PC-9 (cell line): ENCODE results near the gene CEP131. TPM values are rescaled to one million over a fixed set of nuclear protein-coding genes. Genes with fewer than 3 reads are reported as not detected.

ENCODE experiments used
- BruUV-seq: library from RNA; stranded (reverse); fragments of 400-500 nt; replicated peaks from 2 replicates; lab custom pipeline; 2021; lab: Mats Ljungman, UMichigan
- CTCF ChIA-PET: fragments of 300-600 bp; sonication (Branson Sonifier 250); formaldehyde crosslinking; loops from one replicate; lab custom pipeline; 2022; ENCODE audit warnings: antibody characterized with exemption; lab: Charles Lee
- POLR2A ChIA-PET: fragments of 300-600 bp; sonication (Branson Sonifier 250); formaldehyde crosslinking; loops from one replicate; lab custom pipeline; 2022; ENCODE audit warnings: antibody characterized with exemption; ENCODE audit not compliant: unreplicated experiment; lab: Charles Lee
- DNase-seq, 2 experiments: peaks; one replicate each; pipeline versions ENCODE4 v3.0.0 to v3.0.0-alpha.2; 2015 to 2022; ENCODE audit warnings: mixed read lengths in 1 of 2
- H2AFZ ChIP-seq: fragments of 200-600 bp; sonication (generic); 2 replicates; pipeline ENCODE4 v1.8.1; 2017; ENCODE audit warnings: antibody characterized with exemption
- H3F3A ChIP-seq: fragments of 200-600 bp; sonication (generic); 2 replicates; pipeline ENCODE4 v1.8.1; 2017; ENCODE audit warnings: antibody characterized with exemption, mild to moderate bottlenecking, low read depth; ENCODE audit not compliant: insufficient read depth
- H3K27ac ChIP-seq: fragments of 200-600 bp; sonication (generic); 2 replicates; pipeline ENCODE4 v1.6.1; 2016; ENCODE audit warnings: mixed run types
- H3K27me3 ChIP-seq: fragments of 200-600 bp; sonication (generic); 2 replicates; pipeline ENCODE4 v1.6.1; 2016; ENCODE audit warnings: low read depth, mixed run types; ENCODE audit not compliant: insufficient read depth
- H3K36me3 ChIP-seq: fragments of 200-600 bp; sonication (generic); 2 replicates; pipeline ENCODE4 v1.6.1; 2016; ENCODE audit warnings: low read depth, mixed run types
- H3K4me1 ChIP-seq: fragments of 200-600 bp; sonication (generic); replicated peaks from 2 replicates; pipeline ENCODE4 v1.6.1; 2016; ENCODE audit warnings: mixed run types; ENCODE audit not compliant: insufficient read depth
- H3K4me2 ChIP-seq: fragments of 200-600 bp; sonication (generic); 2 replicates; pipeline ENCODE4 v1.6.1; 2017; ENCODE audit warnings: mixed run types
- H3K4me3 ChIP-seq: fragments of 200-600 bp; sonication (generic); 2 replicates; pipeline ENCODE4 v1.6.1; 2016; ENCODE audit warnings: mixed run types
- H3K79me2 ChIP-seq: fragments of 200-600 bp; sonication (generic); 2 replicates; pipeline ENCODE4 v1.6.1; 2017; ENCODE audit warnings: low read depth, mixed run types
- H3K9me2 ChIP-seq: fragments of 200-600 bp; sonication (generic); 2 replicates; pipeline ENCODE4 v1.8.1; 2017; ENCODE audit warnings: mild to moderate bottlenecking; ENCODE audit not compliant: insufficient read depth
- H3K9me3 ChIP-seq: fragments of 200-600 bp; sonication (generic); 2 replicates; pipeline ENCODE4 v1.8.1; 2016; ENCODE audit warnings: low read depth; ENCODE audit not compliant: insufficient read depth
- H4K20me1 ChIP-seq: fragments of 200-600 bp; sonication (generic); 2 replicates; pipeline ENCODE4 v1.8.1; 2017; ENCODE audit not compliant: insufficient read depth
- EZH2 ChIP-seq: fragments of 200-600 bp; sonication (generic); IDR thresholded peaks from 2 replicates; pipeline ENCODE4 v1.8.0; 2017; ENCODE audit warnings: antibody characterized with exemption, low read depth
- intact Hi-C: fragments of 100-400 bp; cut with micrococcal nuclease; formaldehyde crosslinking; loops from one replicate; pipeline ENCODE4 v1.10.0; 2022; ENCODE audit not compliant: unreplicated experiment
- total RNA-seq: library from RNA; stranded (reverse); gene quantifications from 2 replicates; pipeline ENCODE4 v1.2.3, GENCODE V29; 2021
- TF ChIP-seq, protein P1 (sequence below): fragments of 200-600 bp; sonication (generic); conservative IDR thresholded peaks from 2 replicates; pipeline ENCODE4 v1.6.1; 2017; ENCODE audit warnings: mixed run types, antibody characterized with exemption, mild to moderate bottlenecking, moderate library complexity

The CEP131 gene
- total RNA-seq, 1 experiment from 2014 or later, result 24.4 TPM

DNA sequence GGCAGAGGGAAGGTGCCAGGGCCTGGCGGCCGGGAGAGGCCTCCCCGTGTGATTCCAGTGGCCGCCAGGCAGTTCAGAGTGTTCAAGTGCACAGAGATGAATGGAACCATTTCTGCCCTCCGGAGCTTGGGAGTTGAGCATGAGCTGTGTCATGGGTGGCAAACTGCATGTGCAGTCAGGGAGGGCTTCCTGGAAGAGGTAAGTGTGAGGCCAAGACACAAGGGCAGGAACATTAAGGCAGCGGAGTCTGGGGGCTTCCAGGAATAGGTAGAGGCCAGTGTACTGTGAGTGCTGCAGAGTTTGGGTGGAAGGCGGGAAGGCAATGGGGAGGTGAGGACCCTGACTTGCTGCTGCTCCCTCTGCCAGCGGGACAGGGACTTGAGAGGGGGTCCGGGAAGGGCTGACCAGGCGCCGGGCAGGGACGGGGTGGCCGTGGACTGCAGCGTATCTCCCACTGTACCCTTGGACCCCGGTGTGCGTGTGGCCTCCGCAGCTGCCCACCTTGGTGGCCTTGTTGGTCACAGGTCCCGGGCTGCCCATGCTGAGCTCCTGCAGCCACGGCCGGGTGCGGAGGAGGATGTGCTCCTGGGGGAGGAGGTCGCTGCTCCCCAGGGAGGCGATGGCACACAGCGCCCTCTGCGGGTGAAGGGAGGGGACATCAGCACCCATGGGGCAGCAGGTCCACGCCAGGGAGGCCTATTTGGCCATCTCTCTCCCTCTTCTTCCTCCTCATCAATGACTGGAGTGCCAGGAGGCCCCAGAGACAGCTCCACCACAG, 7.5 kb upstream of the CEP131 start:
- POLR2A ChIA-PET, result no interaction called here
- no peaks in the 10 kb centered on the region for H3K36me3 ChIP-seq
- DNase-seq, result peak in 1 of 2 experiments; percentile 46
- no peaks in the 10 kb centered on the region for H3K9me3 ChIP-seq
- no peak for TF ChIP-seq EZH2
- TF ChIP-seq, protein P1, sequence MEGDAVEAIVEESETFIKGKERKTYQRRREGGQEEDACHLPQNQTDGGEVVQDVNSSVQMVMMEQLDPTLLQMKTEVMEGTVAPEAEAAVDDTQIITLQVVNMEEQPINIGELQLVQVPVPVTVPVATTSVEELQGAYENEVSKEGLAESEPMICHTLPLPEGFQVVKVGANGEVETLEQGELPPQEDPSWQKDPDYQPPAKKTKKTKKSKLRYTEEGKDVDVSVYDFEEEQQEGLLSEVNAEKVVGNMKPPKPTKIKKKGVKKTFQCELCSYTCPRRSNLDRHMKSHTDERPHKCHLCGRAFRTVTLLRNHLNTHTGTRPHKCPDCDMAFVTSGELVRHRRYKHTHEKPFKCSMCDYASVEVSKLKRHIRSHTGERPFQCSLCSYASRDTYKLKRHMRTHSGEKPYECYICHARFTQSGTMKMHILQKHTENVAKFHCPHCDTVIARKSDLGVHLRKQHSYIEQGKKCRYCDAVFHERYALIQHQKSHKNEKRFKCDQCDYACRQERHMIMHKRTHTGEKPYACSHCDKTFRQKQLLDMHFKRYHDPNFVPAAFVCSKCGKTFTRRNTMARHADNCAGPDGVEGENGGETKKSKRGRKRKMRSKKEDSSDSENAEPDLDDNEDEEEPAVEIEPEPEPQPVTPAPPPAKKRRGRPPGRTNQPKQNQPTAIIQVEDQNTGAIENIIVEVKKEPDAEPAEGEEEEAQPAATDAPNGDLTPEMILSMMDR, result peak; percentile 57
- intact Hi-C loops, result no loop called here
- CTCF ChIA-PET, result interaction anchor here (0.6 kb wide), 2 partner anchors 132 to 272 kb away, joined by 3 to 7 read pairs; no protein-coding TSS in a partner anchor
- no peak overlapping the region for H2AFZ ChIP-seq
- H4K20me1 ChIP-seq, result no peaks in the 10 kb centered on the region
- no peaks in the 10 kb centered on the region for H3K9me2 ChIP-seq
- H3K27me3 ChIP-seq, result no peaks in the 10 kb centered on the region
- no TSS peak for BruUV-seq
- H3F3A ChIP-seq, result no peaks in the 10 kb centered on the region; the same call in 1 of the 2 replicates
- no peak overlapping the region for H3K4me2 ChIP-seq
- no peaks in the 10 kb centered on the region for H3K4me1 ChIP-seq
- H3K27ac ChIP-seq, result no peak overlapping the region
- H3K79me2 ChIP-seq, result no peaks in the 10 kb centered on the region
- no peak overlapping the region for H3K4me3 ChIP-seq

DNA sequence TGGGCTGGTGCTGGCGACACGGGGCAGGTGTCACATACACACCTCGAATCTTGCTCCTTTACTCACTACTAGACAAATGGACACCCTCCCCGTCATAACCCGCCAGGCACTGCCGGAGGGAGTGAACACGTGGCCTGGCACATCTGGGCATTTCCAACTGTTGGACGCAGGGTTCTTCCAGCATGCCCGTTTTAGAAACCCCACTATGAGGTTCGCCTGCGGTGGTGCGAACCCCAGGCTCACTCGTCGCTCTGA, 6.8 kb upstream of the CEP131 start:
- Histone ChIP-seq H3K9me3 (no peaks in the 10 kb centered on the region), H3K4me1 (no peaks in the 10 kb centered on the region), H3K4me3 (no peak overlapping the region), H2AFZ (no peak overlapping the region), H3K79me2 (no peaks in the 10 kb centered on the region), H3K36me3 (no peaks in the 10 kb centered on the region), H3F3A (no peaks in the 10 kb centered on the region; the same call in 1 of the 2 replicates), H3K27ac (no peak overlapping the region), H3K27me3 (no peaks in the 10 kb centered on the region), H3K4me2 (no peak overlapping the region), H3K9me2 (no peaks in the 10 kb centered on the region), H4K20me1 (no peaks in the 10 kb centered on the region)
- TF ChIP-seq, protein P1, result no peak
- TF ChIP-seq EZH2, result no peak
- intact Hi-C loops, result no loop called here
- BruUV-seq, result no TSS peak
- DNase-seq, result no peak
- POLR2A ChIA-PET, result no interaction called here
- CTCF ChIA-PET, result no interaction called here

DNA sequence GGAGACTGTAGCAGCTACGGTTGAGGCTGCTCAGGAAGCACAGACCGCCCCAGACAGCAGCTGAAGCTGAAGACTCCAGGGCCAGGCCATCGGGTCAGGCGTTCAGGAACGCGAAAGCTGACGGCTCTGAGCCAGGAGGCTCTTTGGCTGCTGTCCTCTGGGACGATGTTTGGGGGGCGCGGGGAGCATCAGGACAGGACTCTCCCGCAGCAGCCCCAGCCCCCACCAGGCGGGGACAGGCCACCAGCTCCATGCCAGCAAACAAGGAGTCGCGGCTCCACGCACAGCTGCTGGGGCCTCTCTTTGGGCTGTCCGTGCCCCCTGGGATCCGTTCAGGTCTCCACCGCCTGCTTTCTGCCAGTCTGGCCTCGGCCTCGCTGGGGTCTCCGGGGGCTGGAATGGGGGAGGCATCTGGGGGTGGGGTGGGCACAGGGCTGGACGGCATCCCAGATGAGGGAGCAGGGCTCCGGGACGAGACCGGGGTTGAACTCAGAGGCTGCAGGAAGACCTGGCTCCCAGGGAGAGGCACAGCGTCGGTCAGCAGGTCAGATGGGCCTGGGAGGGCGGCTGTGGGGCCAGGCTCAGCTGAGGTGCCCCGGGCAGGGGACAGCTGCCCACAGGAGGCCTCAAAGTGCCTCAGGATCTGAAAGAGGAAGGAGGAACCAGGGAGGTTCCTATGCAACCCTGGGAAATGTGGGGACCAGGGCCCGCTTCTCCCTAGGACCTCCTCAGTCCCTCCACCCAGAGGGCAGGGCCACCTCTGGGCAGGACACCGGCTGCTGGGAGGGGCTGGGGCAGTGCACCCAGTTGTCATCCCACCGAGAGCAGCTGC, 6.3 kb upstream of the CEP131 start:
- Histone ChIP-seq H3K27me3 (no peaks in the 10 kb centered on the region), H3K4me1 (no peaks in the 10 kb centered on the region), H3K9me3 (no peaks in the 10 kb centered on the region), H3K9me2 (no peaks in the 10 kb centered on the region), H3F3A (no peaks in the 10 kb centered on the region; the same call in 1 of the 2 replicates), H3K4me3 (no peak overlapping the region), H2AFZ (no peak overlapping the region), H4K20me1 (no peaks in the 10 kb centered on the region), H3K36me3 (no peaks in the 10 kb centered on the region), H3K4me2 (no peak overlapping the region), H3K27ac (no peak overlapping the region), H3K79me2 (no peaks in the 10 kb centered on the region)
- intact Hi-C loops, result no loop called here
- no TSS peak for BruUV-seq
- CTCF ChIA-PET, result no interaction called here
- no peak for DNase-seq
- POLR2A ChIA-PET, result interaction anchor here (0.6 kb wide), 1 partner anchor 214 kb away, joined by 6 read pairs; no protein-coding TSS in a partner anchor
- TF ChIP-seq, protein P1, result no peak
- TF ChIP-seq EZH2, result no peak
